GM20000 (cell line): Measurements from ENCODE around the gene RSKR.

Experiments
- DNase-seq: peaks from one replicate; pipeline ENCODE4 v3.0.0; 2012; ENCODE audit warnings: low spot score
- CTCF ChIP-seq: IDR thresholded peaks from 2 replicates; pipeline ENCODE4 v1.5.1; 2012; ENCODE audit warnings: mild to moderate bottlenecking, control low read depth; ENCODE audit errors: extremely low read depth, missing control alignments

The RSKR gene

GRCh38 chr17:28635506-28635905 lies 21.5 kb upstream of the RSKR start:
- no peak for DNase-seq
- TF ChIP-seq CTCF, result no peak

DNA sequence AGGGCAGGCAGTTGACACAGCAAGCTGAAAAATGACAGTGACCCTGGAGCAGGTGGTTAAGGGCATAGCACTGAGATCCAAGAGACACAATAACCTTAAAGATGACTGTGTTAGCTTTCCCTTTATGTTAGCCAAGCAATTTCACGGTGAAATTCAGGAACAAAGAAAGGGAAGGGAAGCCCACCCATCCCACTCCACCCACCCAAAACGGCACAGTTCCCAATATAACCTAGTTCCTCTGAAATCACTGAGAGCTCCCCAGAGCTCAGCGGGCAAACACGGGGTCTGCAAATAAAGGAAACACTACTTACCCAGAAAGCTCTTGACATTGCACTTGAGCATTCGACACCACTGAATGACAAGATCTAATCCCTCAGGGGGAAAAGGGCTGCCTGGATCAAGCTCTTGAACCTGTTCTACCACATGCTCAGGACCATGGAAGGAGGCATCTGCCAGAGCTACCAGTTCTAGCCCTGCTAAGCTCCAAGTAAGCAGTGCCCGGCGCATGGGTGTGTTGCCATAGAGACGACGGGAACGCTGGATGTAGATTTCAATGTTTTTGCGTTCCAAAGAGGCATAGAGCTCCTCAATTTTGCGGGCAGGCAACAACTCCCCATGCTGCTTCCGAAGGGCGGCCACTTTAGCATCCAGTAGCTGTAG lies 20.4 kb upstream of the RSKR start:
- no peak for DNase-seq
- TF ChIP-seq CTCF, result no peak

DNA sequence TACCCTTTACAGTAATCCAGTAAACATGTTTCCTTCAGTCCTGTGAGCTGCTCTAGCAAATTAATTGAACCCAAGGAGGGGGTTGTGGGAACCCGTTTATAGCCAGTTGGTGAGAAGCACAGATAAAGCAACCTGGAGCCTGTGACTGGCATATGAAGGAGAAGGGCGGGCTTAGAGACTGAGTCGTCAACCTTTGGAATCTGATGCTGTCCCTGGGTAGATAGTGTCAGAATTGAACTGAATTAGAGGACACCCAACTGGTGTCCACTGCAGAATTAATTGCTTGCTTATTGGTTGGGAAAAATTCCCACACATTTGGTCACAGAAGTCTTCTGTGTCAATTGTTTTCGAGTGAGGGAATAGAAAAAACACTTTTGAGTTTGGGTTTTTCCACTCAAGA lies 12.8 kb upstream of the RSKR start:
- no peak for DNase-seq
- TF ChIP-seq CTCF, result no peak

DNA sequence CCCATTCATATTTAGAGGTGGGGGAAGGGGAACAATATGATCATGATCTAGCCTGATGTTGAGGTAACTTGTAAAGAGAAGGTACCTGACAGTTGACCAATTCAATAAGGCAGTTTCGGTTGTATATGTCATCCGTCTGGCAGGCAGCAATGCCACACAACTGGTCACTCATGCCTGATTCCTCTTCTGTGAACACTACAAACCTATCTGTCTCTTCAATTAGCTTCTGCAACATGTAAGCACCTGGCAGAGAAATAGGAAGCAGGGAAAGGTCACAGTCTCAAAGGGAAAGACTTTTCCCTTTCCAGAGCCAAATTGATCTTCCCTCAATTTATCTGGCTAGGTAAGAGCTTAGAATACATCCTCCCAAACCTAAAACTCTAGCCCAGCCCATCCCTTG lies 10.2 kb upstream of the RSKR start:
- TF ChIP-seq CTCF, result no peak
- no peak for DNase-seq

GRCh38 chr17:28623696-28624095 lies 9.7 kb upstream of the RSKR start:
- no peak for DNase-seq
- TF ChIP-seq CTCF, result no peak

GRCh38 chr17:28622186-28622585 lies 8.2 kb upstream of the RSKR start:
- TF ChIP-seq CTCF, result no peak
- no peak for DNase-seq

GRCh38 chr17:28620010-28620409 lies 6.0 kb upstream of the RSKR start:
- DNase-seq, result no peak
- TF ChIP-seq CTCF, result no peak
